Retinal pigment epithelial cell (primary cell): ENCODE results near the gene DIP2C.

Experiments used
- DNase-seq: peaks from one replicate; pipeline ENCODE4 v3.0.0-alpha.2; 2010; ENCODE audit warnings: low read depth
- H3K4me3 ChIP-seq: 2 replicates; pipeline ENCODE4 v1.5.1; 2011; ENCODE audit warnings: mild to moderate bottlenecking, low read length, control low read depth, moderate library complexity
- TF ChIP-seq, protein P1 (sequence below): conservative IDR thresholded peaks from 2 replicates; pipeline ENCODE4 v1.5.1; 2011; ENCODE audit warnings: low read depth, low read length, control low read depth, inconsistent platforms

The DIP2C gene

DNA sequence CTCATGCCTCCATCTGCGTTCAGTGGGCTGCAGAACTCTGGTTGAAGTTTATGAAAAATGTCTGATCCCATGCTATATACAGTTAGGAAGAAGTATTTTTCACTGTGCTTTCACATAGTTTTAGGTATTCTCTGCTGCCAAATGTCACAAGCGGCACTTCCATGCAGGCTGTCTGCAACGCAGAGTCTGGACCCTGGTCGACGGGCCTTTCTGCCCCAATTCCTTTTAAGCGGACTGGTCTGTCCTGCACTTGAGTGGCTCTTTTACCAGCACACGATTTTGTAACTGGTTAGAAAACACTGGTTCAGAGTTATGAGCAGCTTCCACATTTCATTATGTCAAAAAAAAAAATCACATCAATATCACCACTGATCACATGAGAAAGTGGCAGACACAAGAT lies 143.0 kb downstream of the DIP2C start:
- no peak overlapping the region for H3K4me3 ChIP-seq
- no peak for DNase-seq
- TF ChIP-seq, protein P1, sequence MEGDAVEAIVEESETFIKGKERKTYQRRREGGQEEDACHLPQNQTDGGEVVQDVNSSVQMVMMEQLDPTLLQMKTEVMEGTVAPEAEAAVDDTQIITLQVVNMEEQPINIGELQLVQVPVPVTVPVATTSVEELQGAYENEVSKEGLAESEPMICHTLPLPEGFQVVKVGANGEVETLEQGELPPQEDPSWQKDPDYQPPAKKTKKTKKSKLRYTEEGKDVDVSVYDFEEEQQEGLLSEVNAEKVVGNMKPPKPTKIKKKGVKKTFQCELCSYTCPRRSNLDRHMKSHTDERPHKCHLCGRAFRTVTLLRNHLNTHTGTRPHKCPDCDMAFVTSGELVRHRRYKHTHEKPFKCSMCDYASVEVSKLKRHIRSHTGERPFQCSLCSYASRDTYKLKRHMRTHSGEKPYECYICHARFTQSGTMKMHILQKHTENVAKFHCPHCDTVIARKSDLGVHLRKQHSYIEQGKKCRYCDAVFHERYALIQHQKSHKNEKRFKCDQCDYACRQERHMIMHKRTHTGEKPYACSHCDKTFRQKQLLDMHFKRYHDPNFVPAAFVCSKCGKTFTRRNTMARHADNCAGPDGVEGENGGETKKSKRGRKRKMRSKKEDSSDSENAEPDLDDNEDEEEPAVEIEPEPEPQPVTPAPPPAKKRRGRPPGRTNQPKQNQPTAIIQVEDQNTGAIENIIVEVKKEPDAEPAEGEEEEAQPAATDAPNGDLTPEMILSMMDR: no peak

DNA sequence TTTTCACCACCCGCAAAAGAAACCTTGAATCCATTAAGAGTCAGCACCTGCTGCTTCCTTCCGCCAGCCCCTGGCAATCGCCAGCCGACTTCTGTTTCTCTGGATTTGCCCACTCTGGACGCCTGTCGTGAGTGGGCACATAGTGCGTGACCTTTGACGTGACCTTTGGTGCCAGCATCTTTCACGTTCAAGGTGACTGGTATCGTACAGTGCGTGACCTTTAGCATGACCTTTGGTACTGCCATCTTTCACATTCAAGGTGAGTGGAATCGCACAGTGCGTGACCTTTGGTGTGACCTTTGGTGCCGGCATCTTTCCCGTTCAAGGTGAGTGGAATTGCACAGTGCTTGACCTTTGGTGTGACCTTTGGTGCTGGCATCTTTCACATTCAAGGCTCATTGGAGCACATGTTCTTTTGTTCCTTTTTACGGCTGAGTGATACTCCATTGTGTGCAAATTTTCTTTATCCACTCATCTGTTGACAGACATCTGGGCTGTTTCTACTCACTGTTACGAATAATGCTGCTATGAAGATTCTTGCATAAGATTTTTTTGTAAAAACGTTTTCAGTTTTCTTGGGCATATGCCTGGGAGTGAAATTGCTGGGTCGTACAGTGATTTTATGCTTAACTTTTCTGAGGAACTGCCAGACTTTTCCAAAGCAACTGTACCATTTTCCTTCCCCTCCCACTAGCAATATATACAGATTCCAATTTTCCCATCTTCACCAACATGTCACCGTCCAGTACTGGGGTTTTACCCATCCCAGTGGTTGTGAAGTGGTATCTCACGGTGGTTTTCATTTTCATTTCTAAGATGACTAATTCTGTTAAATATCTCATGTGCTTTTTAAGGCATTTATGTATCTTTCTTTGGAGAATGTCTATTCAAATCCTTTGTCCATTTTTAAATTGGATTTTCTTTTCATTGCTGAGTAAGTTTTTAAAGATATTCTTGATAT lies 145.3 kb downstream of the DIP2C start:
- no peak for DNase-seq
- TF ChIP-seq, protein P1: no peak
- H3K4me3 ChIP-seq: no peak overlapping the region

DNA sequence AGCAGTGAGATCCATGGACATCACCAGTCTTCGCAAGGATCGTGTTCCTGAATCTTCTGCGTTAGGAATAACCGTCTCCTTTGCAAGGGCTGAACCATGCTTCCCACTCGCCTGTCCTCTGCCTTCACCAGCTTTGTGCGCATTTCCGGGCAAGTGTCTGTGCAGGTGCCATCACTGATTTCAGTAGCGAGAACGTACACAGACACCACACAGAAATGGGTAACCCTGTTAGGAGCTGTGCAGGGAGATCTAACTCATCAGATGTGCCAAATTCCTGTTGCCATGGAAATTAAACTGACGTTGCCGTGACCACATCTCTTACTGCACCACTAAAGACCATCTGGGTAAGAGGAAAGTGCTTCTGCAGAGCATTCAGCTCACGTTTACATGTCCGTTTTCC lies 146.3 kb downstream of the DIP2C start:
- no peak for DNase-seq
- H3K4me3 ChIP-seq: no peak overlapping the region
- TF ChIP-seq, protein P1: no peak

DNA sequence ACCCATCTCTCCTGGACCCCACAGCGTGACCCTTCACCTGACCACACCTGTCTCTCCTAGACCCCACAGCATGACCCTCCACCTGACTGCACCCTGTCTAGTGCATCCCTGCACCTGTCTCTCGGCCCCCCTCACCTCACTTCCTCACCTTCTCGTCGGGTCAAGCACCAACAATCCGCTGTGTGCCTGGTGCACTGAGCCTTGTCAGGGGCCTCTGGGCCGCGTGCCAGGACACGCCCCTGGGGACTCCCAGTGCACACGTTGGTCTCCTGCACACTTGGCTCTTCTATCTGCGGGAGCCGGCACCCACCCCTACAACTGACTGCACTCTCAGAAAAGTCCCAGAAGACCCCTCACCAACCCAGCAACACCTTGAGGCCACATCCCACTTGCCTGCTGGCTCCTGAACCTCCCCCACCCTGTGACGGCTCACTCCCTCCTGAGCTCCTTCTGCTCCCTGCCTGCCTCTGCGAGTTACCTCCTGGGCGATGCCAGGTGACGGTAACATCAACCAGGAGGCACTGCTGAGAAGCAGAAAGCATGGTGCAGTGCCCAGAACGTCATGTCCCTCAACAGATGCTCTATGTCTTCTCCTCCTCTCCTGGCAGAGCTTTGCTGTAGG lies 147.6 kb downstream of the DIP2C start:
- H3K4me3 ChIP-seq: no peak overlapping the region
- DNase-seq: no peak
- TF ChIP-seq, protein P1: no peak

DNA sequence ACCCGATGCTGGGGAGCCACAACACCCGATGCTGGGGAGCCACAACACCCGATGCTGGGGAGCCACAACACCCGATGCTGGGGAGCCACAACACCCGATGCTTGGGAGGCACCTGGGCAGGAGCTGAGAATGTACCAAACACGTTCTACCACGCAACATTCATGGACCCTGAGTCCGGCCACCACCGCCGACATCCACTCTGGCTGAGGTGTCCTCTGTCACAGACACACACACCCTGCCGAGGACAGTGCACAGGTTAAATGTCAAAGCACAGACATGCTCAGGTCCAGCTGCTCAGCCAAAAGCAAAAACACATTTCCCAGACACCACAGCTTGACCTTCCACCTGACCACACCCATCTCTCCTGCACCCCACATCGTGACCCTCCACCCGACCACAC lies 148.4 kb downstream of the DIP2C start:
- no peak for DNase-seq
- TF ChIP-seq, protein P1: no peak
- H3K4me3 ChIP-seq: no peak overlapping the region

DNA sequence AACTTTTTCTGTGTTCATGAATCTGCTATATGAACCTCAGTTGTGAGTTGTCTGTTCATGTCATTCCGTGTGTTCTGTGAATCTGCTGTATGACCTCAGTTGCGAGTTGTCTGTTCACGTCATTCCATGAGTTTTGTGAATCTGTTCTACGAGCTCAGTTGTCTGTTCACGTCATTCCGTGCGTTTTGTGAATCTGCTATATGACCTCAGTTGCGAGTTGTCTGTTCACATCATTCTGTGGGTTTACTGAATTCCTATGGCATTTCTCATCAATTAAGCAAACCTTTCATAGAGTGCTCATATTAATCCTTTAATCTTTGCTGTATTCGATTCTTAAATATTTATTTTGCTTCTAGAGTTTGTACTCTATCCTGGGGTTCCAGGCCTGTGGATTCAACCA lies 150.6 kb downstream of the DIP2C start:
- peak; percentile 75 for DNase-seq
- TF ChIP-seq, protein P1: no peak

More for the DNA sequence above, 150.6 kb downstream of the DIP2C start:
- H3K4me3 ChIP-seq: no peak overlapping the region
